ENCODE measurements around the gene FRMD5.

FRMD5 gene

GRCh38 chr15:43966646-43967045, 228.4 kb downstream of the FRMD5 start:
- no peak for DNase-seq

GRCh38 chr15:43958861-43959330, 236.2 kb downstream of the FRMD5 start:
- no peak for DNase-seq

- no peak for DNase-seq
Observed at GRCh38 chr15:43957724-43958123, 237.3 kb downstream of the FRMD5 start.

- no peak for DNase-seq
Observed at GRCh38 chr15:43955140-43955539, 239.9 kb downstream of the FRMD5 start.

- DNase-seq, result no peak
Observed at GRCh38 chr15:43954181-43954621, 240.9 kb downstream of the FRMD5 start.

GRCh38 chr15:43953402-43953801, 241.7 kb downstream of the FRMD5 start:
- DNase-seq, result no peak

- DNase-seq, result no peak
Observed at GRCh38 chr15:43950531-43950930, 244.5 kb downstream of the FRMD5 start.

GRCh38 chr15:43948691-43949325, 246.3 kb downstream of the FRMD5 start:
- DNase-seq, result no peak

GRCh38 chr15:43943511-43943910, 251.6 kb downstream of the FRMD5 start:
- DNase-seq, result no peak

GRCh38 chr15:43942194-43942593, 252.9 kb downstream of the FRMD5 start:
- DNase-seq, result no peak

GRCh38 chr15:43941555-43941954, 253.5 kb downstream of the FRMD5 start:
- no peak for DNase-seq

- no peak for DNase-seq
Observed at GRCh38 chr15:43941071-43941470, 254.0 kb downstream of the FRMD5 start.

GRCh38 chr15:43939070-43939469, 256.0 kb downstream of the FRMD5 start:
- DNase-seq, result peak in 1 of 4 experiments; percentile 20

- no peak for DNase-seq
Observed at GRCh38 chr15:43934480-43934879, 260.6 kb downstream of the FRMD5 start.

GRCh38 chr15:43932907-43933306, 262.2 kb downstream of the FRMD5 start:
- no peak for DNase-seq

GRCh38 chr15:43931790-43932435, 263.2 kb downstream of the FRMD5 start:
- no peak for DNase-seq

GRCh38 chr15:43931119-43931518, 264.0 kb downstream of the FRMD5 start:
- DNase-seq, result no peak

GRCh38 chr15:43930556-43930955, 264.5 kb downstream of the FRMD5 start:
- DNase-seq, result no peak

- DNase-seq, result no peak
Observed at GRCh38 chr15:43930079-43930478, 265.0 kb downstream of the FRMD5 start.

- no peak for DNase-seq
Observed at GRCh38 chr15:43928152-43928551, 266.9 kb downstream of the FRMD5 start.

GRCh38 chr15:43927203-43927602, 267.9 kb downstream of the FRMD5 start:
- no peak for DNase-seq

GRCh38 chr15:43923553-43923952, 271.5 kb downstream of the FRMD5 start:
- DNase-seq, result no peak

GRCh38 chr15:43922021-43922420, 273.1 kb downstream of the FRMD5 start:
- DNase-seq, result no peak

GRCh38 chr15:43920815-43921214, 274.3 kb downstream of the FRMD5 start:
- DNase-seq, result no peak

GRCh38 chr15:43920254-43920600, 274.8 kb downstream of the FRMD5 start:
- no peak for DNase-seq
